HG02870 (cell line): ENCODE measurements around the gene DUSP2.
A peak's percentile ranks its signal among the peaks of the same experiment; 100 is the strongest.
"Not testable (repeated sequence)": the region's sequence is repeated elsewhere in the genome, so short reads cannot be mapped to it uniquely, and the experiment has no call there.

Experiments
- ATAC-seq: cut with Tn5 transposase; IDR thresholded peaks from one replicate; pipeline ENCODE4 v1.9.1; 2021; ENCODE audit warnings: mild to moderate bottlenecking, moderate library complexity; ENCODE audit not compliant: unreplicated experiment

The DUSP2 gene

GRCh38 chr2:96163768-96164429 is 18.7 kb upstream of the DUSP2 start:
- ATAC-seq, result peak; percentile 53

GRCh38 chr2:96163415-96163767 is 18.2 kb upstream of the DUSP2 start:
- ATAC-seq, result peak; percentile 1

GRCh38 chr2:96161898-96162297 is 16.7 kb upstream of the DUSP2 start:
- no peak for ATAC-seq

GRCh38 chr2:96160366-96160765 is 15.1 kb upstream of the DUSP2 start:
- ATAC-seq, result not testable (repeated sequence)

GRCh38 chr2:96159084-96159830 is 14.0 kb upstream of the DUSP2 start:
- no peak for ATAC-seq

- no peak for ATAC-seq
Measured at GRCh38 chr2:96158554-96158940, 13.3 kb upstream of the DUSP2 start.

- ATAC-seq, result peak; percentile 56
Measured at GRCh38 chr2:96157649-96158553, 12.7 kb upstream of the DUSP2 start.

- peak; percentile 27 for ATAC-seq
Measured at GRCh38 chr2:96156926-96157648, 11.8 kb upstream of the DUSP2 start.

GRCh38 chr2:96156011-96156820 is 11.0 kb upstream of the DUSP2 start:
- no peak for ATAC-seq

- ATAC-seq, result no peak
Measured at GRCh38 chr2:96154506-96155380, 9.5 kb upstream of the DUSP2 start.

GRCh38 chr2:96153991-96154431 is 8.8 kb upstream of the DUSP2 start:
- ATAC-seq, result no peak

- ATAC-seq, result no peak
Measured at GRCh38 chr2:96153291-96153713, 8.1 kb upstream of the DUSP2 start.

- ATAC-seq, result no peak
Measured at GRCh38 chr2:96152304-96153161, 7.3 kb upstream of the DUSP2 start.

- ATAC-seq, result no peak
Measured at GRCh38 chr2:96151595-96152303, 6.5 kb upstream of the DUSP2 start.

- no peak for ATAC-seq
Measured at GRCh38 chr2:96150791-96151594, 5.8 kb upstream of the DUSP2 start.

GRCh38 chr2:96150007-96150640 is 4.9 kb upstream of the DUSP2 start:
- ATAC-seq, result no peak
